SK-N-SH (cell line): Measurements from ENCODE around the gene MINDY4. TPM values are rescaled to one million over a fixed set of nuclear protein-coding genes. Genes with fewer than 3 reads are reported as not detected.

Source experiments
- CTCF ChIA-PET: fragments of 300-600, 350-600 bp; formaldehyde crosslinking; extraction: SDS; loops from one replicate; lab custom pipeline; 2021; lab: Yijun Ruan, JAX
- POLR2A ChIA-PET: fragments of 350-600 bp; sonication (Branson Sonifier 250); formaldehyde crosslinking; extraction: SDS; loops from one replicate; lab custom pipeline; 2020; ENCODE audit warnings: antibody characterized with exemption, inconsistent platforms; lab: Yijun Ruan, JAX
- DNase-seq: peaks from one replicate; pipeline ENCODE4 v3.0.0; 2012
- H2AFZ ChIP-seq: fragments of 200-600 bp; sonication (generic); 2 replicates; pipeline ENCODE4 v1.8.1; 2016; ENCODE audit warnings: antibody characterized with exemption, mild to moderate bottlenecking, low read depth
- H3F3A ChIP-seq: fragments of 200-600 bp; sonication (generic); replicated peaks from 2 replicates; pipeline ENCODE3; 2016; ENCODE audit warnings: antibody characterized with exemption, mild to moderate bottlenecking; ENCODE audit not compliant: insufficient read depth
- H3K27ac ChIP-seq, 2 experiments: fragments of 200-500 bp in 1 of 2; fragments of 200-600 bp in 1 of 2; sonication (Bioruptor generic) in 1 of 2; sonication (generic), shearing (Covaris generic) in 1 of 2; 2 replicates each; pipeline versions ENCODE4 v1.5.1 to v1.6.1; 2014 to 2016; ENCODE audit warnings: low read depth in 2 of 2, inconsistent platforms in 1 of 2, low read length in 1 of 2, mild to moderate bottlenecking in 1 of 2, mixed read lengths in 1 of 2
- H3K27me3 ChIP-seq: fragments of 200-600 bp; sonication (generic), shearing (Covaris generic); 2 replicates; pipeline ENCODE4 v1.6.1; 2016; ENCODE audit warnings: mixed run types; ENCODE audit not compliant: insufficient read depth
- H3K36me3 ChIP-seq, 2 experiments: fragments of 200-500 bp in 1 of 2; fragments of 200-600 bp in 1 of 2; sonication (Bioruptor generic) in 1 of 2; sonication (generic) in 1 of 2; replicated peaks in 1 of 2; 2 replicates each; pipeline versions ENCODE3 to v1.5.1; 2014 to 2016; ENCODE audit warnings: low read length in 1 of 2, mild to moderate bottlenecking in 1 of 2; ENCODE audit not compliant: insufficient read depth in 2 of 2, control insufficient read depth in 1 of 2
- H3K4me1 ChIP-seq, 2 experiments: fragments of 200-500 bp in 1 of 2; fragments of 200-600 bp in 1 of 2; sonication (Bioruptor generic) in 1 of 2; sonication (generic), shearing (Covaris generic) in 1 of 2; 2 replicates each; pipeline versions ENCODE4 v1.5.1 to v1.6.1; 2014 to 2016; ENCODE audit warnings: low read depth in 1 of 2, low read length in 1 of 2, mixed run types in 1 of 2; ENCODE audit not compliant: insufficient read depth in 2 of 2, control insufficient read depth in 1 of 2
- H3K4me2 ChIP-seq: fragments of 200-600 bp; sonication (generic), shearing (Covaris generic); 2 replicates; pipeline ENCODE4 v1.6.1; 2017; ENCODE audit warnings: mixed run types
- H3K4me3 ChIP-seq, 2 experiments: fragments of 200-500 bp in 1 of 2; fragments of 200-600 bp in 1 of 2; sonication (Bioruptor generic) in 1 of 2; sonication (generic), shearing (Covaris generic) in 1 of 2; 2 replicates each; pipeline versions ENCODE4 v1.5.1 to v1.8.1; 2014 to 2016; ENCODE audit warnings: low read depth in 2 of 2, inconsistent platforms in 1 of 2, low read length in 1 of 2, mild to moderate bottlenecking in 1 of 2, mixed read lengths in 1 of 2, moderate library complexity in 1 of 2
- H3K79me2 ChIP-seq: fragments of 200-600 bp; sonication (generic); 2 replicates; pipeline ENCODE4 v1.8.1; 2017; ENCODE audit warnings: mild to moderate bottlenecking; ENCODE audit not compliant: insufficient read depth
- H3K9ac ChIP-seq: fragments of 200-600 bp; sonication (generic); 2 replicates; pipeline ENCODE4 v1.6.1; 2017; ENCODE audit warnings: mixed run types
- H3K9me2 ChIP-seq: fragments of 200-600 bp; sonication (generic); 2 replicates; pipeline ENCODE4 v1.6.1; 2017; ENCODE audit warnings: mixed run types
- H3K9me3 ChIP-seq: fragments of 200-600 bp; sonication (generic); 2 replicates; pipeline ENCODE4 v1.6.1; 2017; ENCODE audit warnings: mixed run types, mild to moderate bottlenecking, moderate library complexity
- H4K20me1 ChIP-seq: fragments of 200-600 bp; sonication (generic); 2 replicates; pipeline ENCODE4 v1.6.1; 2017; ENCODE audit warnings: mild to moderate bottlenecking, mixed run types; ENCODE audit not compliant: insufficient read depth
- CHD2 ChIP-seq: fragments of 150-350 bp; IDR thresholded peaks from 2 replicates; pipeline ENCODE4 v1.6.1; 2018; ENCODE audit warnings: low read length; ENCODE audit not compliant: partially characterized antibody
- CTCF ChIP-seq: fragments of 200-600 bp; sonication (generic); IDR thresholded peaks from 2 replicates; pipeline ENCODE4 v1.6.1; 2017; ENCODE audit warnings: antibody characterized with exemption, mild to moderate bottlenecking, moderate library complexity
- EP300 ChIP-seq, 2 experiments: IDR thresholded peaks; 2 replicates each; pipeline versions ENCODE4 v1.4.0 to v1.6.1; 2012; ENCODE audit warnings: borderline replicate concordance in 1 of 2, low read depth in 1 of 2, low read length in 1 of 2
- FOSL2 ChIP-seq: IDR thresholded peaks from 2 replicates; pipeline ENCODE4 v1.4.0; 2012; ENCODE audit warnings: low read depth, mild to moderate bottlenecking, moderate library complexity, borderline replicate concordance
- FOXM1 ChIP-seq: IDR thresholded peaks from 2 replicates; pipeline ENCODE4 v1.4.0; 2012; ENCODE audit warnings: low read depth, mild to moderate bottlenecking
- IRF3 ChIP-seq: fragments of 150-350 bp; IDR thresholded peaks from 2 replicates; pipeline ENCODE4 v1.6.1; 2016; ENCODE audit warnings: mild to moderate bottlenecking, low read depth, low read length
- JUND ChIP-seq: IDR thresholded peaks from 2 replicates; pipeline ENCODE4 v1.4.0; 2012
- MEF2A ChIP-seq: IDR thresholded peaks from 2 replicates; pipeline ENCODE4 v1.4.0; 2012; ENCODE audit warnings: low read depth, borderline replicate concordance
- NFIC ChIP-seq: IDR thresholded peaks from 2 replicates; pipeline ENCODE4 v1.4.0; 2012; ENCODE audit warnings: borderline replicate concordance
- PBX3 ChIP-seq: IDR thresholded peaks from 2 replicates; pipeline ENCODE4; 2012
- POLR2AphosphoS5 ChIP-seq: IDR thresholded peaks from 2 replicates; pipeline ENCODE4 v1.6.1; 2012; ENCODE audit warnings: low read depth, low read length
- RAD21 ChIP-seq: IDR thresholded peaks from 2 replicates; pipeline ENCODE4 v1.6.1; 2012; ENCODE audit warnings: mild to moderate bottlenecking, low read length
- RFX5 ChIP-seq: IDR thresholded peaks from 2 replicates; pipeline ENCODE4 v1.6.1; 2012; ENCODE audit warnings: mild to moderate bottlenecking, improper control_type of control experiment, low read length
- RXRA ChIP-seq: IDR thresholded peaks from 2 replicates; pipeline ENCODE4 v1.4.0; 2012; ENCODE audit warnings: low read depth, mild to moderate bottlenecking, borderline replicate concordance
- TAF1 ChIP-seq: IDR thresholded peaks from 2 replicates; pipeline ENCODE4 v1.6.1; 2012; ENCODE audit warnings: low read depth, mild to moderate bottlenecking, low read length, moderate library complexity, borderline replicate concordance
- USF1 ChIP-seq: IDR thresholded peaks from 2 replicates; pipeline ENCODE4 v1.4.0; 2012; ENCODE audit warnings: low read depth, borderline replicate concordance
- YY1 ChIP-seq: IDR thresholded peaks from 2 replicates; pipeline ENCODE4 v1.4.0; 2012; ENCODE audit warnings: low read depth, mild to moderate bottlenecking
- ZBTB33 ChIP-seq: IDR thresholded peaks from 2 replicates; pipeline ENCODE4 v1.4.0; 2012; ENCODE audit warnings: low read depth, borderline replicate concordance
- WGBS: methylation state at CpG from one replicate; pipeline ENCODE4 v1.1.6; 2017; ENCODE audit warnings: low lambda C conversion rate; 5-methylcytosine and 5-hydroxymethylcytosine counted together
- polyA plus RNA-seq, 3 experiments: library from polyadenylated mRNA; depleted of rRNA; stranded (reverse); fragments of >200 nt; gene quantifications; 2 replicates each; pipeline ENCODE4 v1.2.3, GENCODE V29; 2012

Gene MINDY4
- polyA plus RNA-seq, 1 of the 3 experiments (the other 2 are of a cell fraction), result 1.8 TPM

- no peak for DNase-seq
- Histone ChIP-seq H4K20me1 (no peaks in the 10 kb centered on the region), H3K9me2 (no peaks in the 10 kb centered on the region), H3K9me3 (no peaks in the 10 kb centered on the region), H3K79me2 (no peaks in the 10 kb centered on the region), H3K36me3 (no peaks in the 10 kb centered on the region), H3K27ac (no peak overlapping the region), H3K4me1 (peaks cover 0 to 8% of the 10 kb centered on the region in 2 experiments; a peak in 1 of 4 replicates), H3F3A (no peaks in the 10 kb centered on the region), H3K9ac (no peak overlapping the region), H3K27me3 (no peaks in the 10 kb centered on the region), H2AFZ (no peak overlapping the region), H3K4me3 (no peak overlapping the region), H3K4me2 (no peak overlapping the region)
- WGBS, result 94% methylated on average over 3 of the region's 5 CpGs
- TF ChIP-seq FOSL2 (no peak), NFIC (no peak), PBX3 (no peak), ZBTB33 (no peak), RXRA (no peak), IRF3 (no peak), CHD2 (no peak), EP300 (IDR thresholded peaks at IDR 0.05; ENCODE audit: borderline replicate concordance in 1 of 2, low read depth in 1 of 2, low read length in 1 of 2) (no peak), USF1 (no peak), RAD21 (no peak), MEF2A (no peak), JUND (no peak), YY1 (no peak), FOXM1 (no peak), CTCF (no peak), RFX5 (no peak), TAF1 (no peak), POLR2AphosphoS5 (no peak)
- ChIA-PET POLR2A (interaction anchor here (1.1 kb wide), 1 partner anchor 18 kb away, joined by 3 read pairs; no protein-coding TSS in a partner anchor), CTCF (interaction anchor here (1.0 to 4.2 kb wide), 3 partner anchors 10 to 61 kb away, joined by 3 to 17 read pairs (median 3); no protein-coding TSS in a partner anchor)
Observed at GRCh38 chr7:30877993-30878392, 106.8 kb downstream of the MINDY4 start.
